KMS-11 (cell line): ENCODE results near the gene MDH2.
"Not testable (repeated sequence)": the region's sequence is repeated elsewhere in the genome, so short reads cannot be mapped to it uniquely, and the experiment has no call there.

Source experiments
- H2AFZ ChIP-seq: fragments of 200-600 bp; sonication (generic); 2 replicates; pipeline ENCODE4 v1.6.1; 2016; ENCODE audit warnings: antibody characterized with exemption, mixed run types, low read depth
- H3K27ac ChIP-seq: fragments of 200-600 bp; sonication (generic); 2 replicates; pipeline ENCODE4 v1.6.1; 2016; ENCODE audit warnings: mild to moderate bottlenecking, mixed run types
- H3K27me3 ChIP-seq: fragments of 200-600 bp; sonication (generic); 2 replicates; pipeline ENCODE4 v1.6.1; 2017; ENCODE audit warnings: mild to moderate bottlenecking, low read depth, mixed run types, moderate library complexity; ENCODE audit not compliant: insufficient read depth
- H3K36me3 ChIP-seq: fragments of 200-600 bp; sonication (generic); 2 replicates; pipeline ENCODE4 v1.6.1; 2017; ENCODE audit warnings: mild to moderate bottlenecking, mixed run types; ENCODE audit not compliant: insufficient read depth
- H3K4me1 ChIP-seq: fragments of 200-600 bp; sonication (generic); 2 replicates; pipeline ENCODE4 v1.6.1; 2016; ENCODE audit warnings: mild to moderate bottlenecking, low read depth, mixed run types; ENCODE audit not compliant: poor library complexity, severe bottlenecking
- H3K4me2 ChIP-seq: fragments of 200-600 bp; sonication (generic); 2 replicates; pipeline ENCODE4 v1.7.0; 2016; ENCODE audit warnings: mild to moderate bottlenecking, mixed run types
- H3K4me3 ChIP-seq: fragments of 200-600 bp; sonication (generic); IDR thresholded peaks from 2 replicates; pipeline ENCODE4 v1.6.1; 2017; ENCODE audit warnings: low read depth, low read length, mixed read lengths; ENCODE audit not compliant: insufficient read depth
- H3K79me2 ChIP-seq: fragments of 200-600 bp; sonication (generic); 2 replicates; pipeline ENCODE4 v1.6.1; 2016; ENCODE audit warnings: low read depth, mixed run types; ENCODE audit not compliant: insufficient read depth
- H3K9ac ChIP-seq: fragments of 200-600 bp; sonication (generic); 2 replicates; pipeline ENCODE4 v1.6.1; 2016; ENCODE audit warnings: mild to moderate bottlenecking, mixed run types
- H4K20me1 ChIP-seq: fragments of 200-600 bp; sonication (generic); 2 replicates; pipeline ENCODE4 v1.6.1; 2016; ENCODE audit warnings: mild to moderate bottlenecking, mixed run types; ENCODE audit not compliant: insufficient read depth
- CTCF ChIP-seq: fragments of 200-600 bp; sonication (generic); conservative IDR thresholded peaks from 2 replicates; pipeline ENCODE4 v1.6.1; 2017; ENCODE audit warnings: low read depth, mild to moderate bottlenecking, antibody characterized with exemption, low read length, moderate library complexity, mixed read lengths

Gene MDH2

GRCh38 chr7:76086070-76086469, 38.2 kb downstream of the MDH2 start:
- no peaks in the 10 kb centered on the region for H3K4me1 ChIP-seq
- no peak for TF ChIP-seq CTCF

GRCh38 chr7:76087362-76087791, 39.5 kb downstream of the MDH2 start:
- H3K4me3 ChIP-seq, H3K36me3 ChIP-seq, H4K20me1 ChIP-seq, H3K4me1 ChIP-seq, H2AFZ ChIP-seq, H3K27me3 ChIP-seq, H3K4me2 ChIP-seq, H3K27ac ChIP-seq, H3K9ac ChIP-seq, H3K79me2 ChIP-seq: not testable (repeated sequence)

More at GRCh38 chr7:76086070-76086469, 38.2 kb downstream of the MDH2 start:
- Histone ChIP-seq H3K4me2 (no peak overlapping the region), H3K36me3 (no peaks in the 10 kb centered on the region), H3K27ac (no peak overlapping the region), H3K9ac (no peak overlapping the region), H3K27me3 (no peaks in the 10 kb centered on the region), H3K79me2 (no peaks in the 10 kb centered on the region), H3K4me3 (no peak overlapping the region), H4K20me1 (no peaks in the 10 kb centered on the region), H2AFZ (no peak overlapping the region)

- H2AFZ ChIP-seq = no peak overlapping the region
Observed at GRCh38 chr7:76089865-76090475, 42.1 kb downstream of the MDH2 start.

GRCh38 chr7:76091506-76091905, 43.6 kb downstream of the MDH2 start:
- H3K36me3 ChIP-seq = no peaks in the 10 kb centered on the region
- no peak overlapping the region for H3K4me2 ChIP-seq
- H3K79me2 ChIP-seq = no peaks in the 10 kb centered on the region
- H3K9ac ChIP-seq = no peak overlapping the region
- H3K27me3 ChIP-seq = no peaks in the 10 kb centered on the region
- H4K20me1 ChIP-seq = no peaks in the 10 kb centered on the region
- TF ChIP-seq CTCF = no peak
- no peak overlapping the region for H2AFZ ChIP-seq
- no peaks in the 10 kb centered on the region for H3K4me1 ChIP-seq
- no peak overlapping the region for H3K4me3 ChIP-seq
- H3K27ac ChIP-seq = no peak overlapping the region

More at GRCh38 chr7:76089865-76090475, 42.1 kb downstream of the MDH2 start:
- H3K4me3 ChIP-seq = no peak overlapping the region
- no peaks in the 10 kb centered on the region for H3K36me3 ChIP-seq
- no peaks in the 10 kb centered on the region for H3K27me3 ChIP-seq
- TF ChIP-seq CTCF = no peak
- H3K27ac ChIP-seq = no peak overlapping the region
- no peaks in the 10 kb centered on the region for H3K4me1 ChIP-seq
- H3K4me2 ChIP-seq = no peak overlapping the region
- no peaks in the 10 kb centered on the region for H4K20me1 ChIP-seq
- H3K79me2 ChIP-seq = no peaks in the 10 kb centered on the region
- no peak overlapping the region for H3K9ac ChIP-seq

GRCh38 chr7:76093531-76093930, 45.6 kb downstream of the MDH2 start:
- not testable (repeated sequence) for H3K36me3 ChIP-seq, H3K9ac ChIP-seq, H3K79me2 ChIP-seq, H3K4me1 ChIP-seq, H3K27ac ChIP-seq, H3K4me3 ChIP-seq, H2AFZ ChIP-seq, H3K27me3 ChIP-seq, H4K20me1 ChIP-seq, H3K4me2 ChIP-seq

- not testable (repeated sequence) for H3K4me1 ChIP-seq, H3K27ac ChIP-seq
Observed at GRCh38 chr7:76094326-76094725, 46.4 kb downstream of the MDH2 start.

More at GRCh38 chr7:76094326-76094725, 46.4 kb downstream of the MDH2 start:
- H2AFZ ChIP-seq, H3K4me3 ChIP-seq, H3K9ac ChIP-seq, H4K20me1 ChIP-seq, H3K4me2 ChIP-seq, H3K79me2 ChIP-seq, H3K36me3 ChIP-seq, H3K27me3 ChIP-seq: not testable (repeated sequence)
